HEK293 (cell line): ENCODE data around the gene LIN7C.

Experiments used
- CTCF ChIA-PET: fragments of 350-600 bp; formaldehyde crosslinking; extraction: SDS; loops from one replicate; lab custom pipeline; 2021; ENCODE audit warnings: antibody characterized with exemption; lab: Yijun Ruan, JAX
- POLR2A ChIA-PET: fragments of 300-600 bp; formaldehyde crosslinking; extraction: SDS; loops from one replicate; lab custom pipeline; 2020; ENCODE audit warnings: antibody characterized with exemption, inconsistent platforms; lab: Yijun Ruan, JAX
- H3K27ac ChIP-seq: fragments of 200-500 bp; sonication (Bioruptor generic); 2 replicates; pipeline ENCODE4 v1.5.1; 2014; ENCODE audit warnings: low read depth, low read length, control low read depth, inconsistent platforms; ENCODE audit errors: extremely low read depth
- H3K36me3 ChIP-seq, 2 experiments: fragments of 200-500 bp in 1 of 2; sonication (Bioruptor generic) in 1 of 2; 1 replicate in 1 of 2; 2 replicates in 1 of 2; pipeline ENCODE4 v1.5.1; 2014 to 2017; ENCODE audit warnings: inconsistent platforms in 2 of 2, low read length in 2 of 2; ENCODE audit not compliant: control insufficient read depth in 2 of 2, insufficient read depth in 1 of 2
- H3K4me1 ChIP-seq: fragments of 200-500 bp; sonication (Bioruptor generic); 2 replicates; pipeline ENCODE4 v1.5.1; 2014; ENCODE audit warnings: mild to moderate bottlenecking, low read length, inconsistent platforms; ENCODE audit not compliant: control insufficient read depth, insufficient read depth
- H3K4me3 ChIP-seq: 2 replicates; pipeline ENCODE4 v1.5.1; 2011; ENCODE audit warnings: low read depth, mild to moderate bottlenecking, control low read depth, low read length, moderate library complexity
- H3K9me3 ChIP-seq: fragments of 200-500 bp; sonication (Bioruptor generic); 2 replicates; pipeline ENCODE4 v1.5.1; 2014; ENCODE audit warnings: low read depth, low read length, inconsistent platforms; ENCODE audit not compliant: control insufficient read depth, insufficient read depth
- BCL11A ChIP-seq: fragments of 450-650 bp; formaldehyde crosslinking; IDR thresholded peaks from 2 replicates; pipeline ENCODE4 v1.5.1; 2016; ENCODE audit warnings: low read depth, missing biosample characterization, missing genetic modification characterization
- BCL11B ChIP-seq: fragments of 450-650 bp; formaldehyde crosslinking; IDR thresholded peaks from 2 replicates; pipeline ENCODE4 v1.5.1; 2016; ENCODE audit warnings: low read depth, missing biosample characterization, missing genetic modification characterization
- BCL6B ChIP-seq: fragments of 450-650 bp; formaldehyde crosslinking; IDR thresholded peaks from 2 replicates; pipeline ENCODE4 v1.5.1; 2017; ENCODE audit warnings: missing biosample characterization, missing genetic modification characterization
- ELK4 ChIP-seq: IDR thresholded peaks from 2 replicates; pipeline ENCODE4 v1.6.1; 2011; ENCODE audit warnings: mild to moderate bottlenecking, low read depth, low read length, borderline replicate concordance
- PRDM10 ChIP-seq: fragments of 450-650 bp; formaldehyde crosslinking; IDR thresholded peaks from 2 replicates; pipeline ENCODE4 v1.5.1; 2016; ENCODE audit warnings: missing biosample characterization, missing genetic modification characterization
- PRDM6 ChIP-seq: fragments of 450-650 bp; formaldehyde crosslinking; IDR thresholded peaks from 2 replicates; pipeline ENCODE4 v1.5.1; 2017; ENCODE audit warnings: missing biosample characterization, missing genetic modification characterization
- REST ChIP-seq: fragments of 450-650 bp; formaldehyde crosslinking; IDR thresholded peaks from 2 replicates; pipeline ENCODE4 v1.5.1; 2016; ENCODE audit warnings: missing biosample characterization, missing genetic modification characterization
- ZBTB20 ChIP-seq: fragments of 450-650 bp; formaldehyde crosslinking; IDR thresholded peaks from 2 replicates; pipeline ENCODE4 v1.5.1; 2016; ENCODE audit warnings: missing biosample characterization, missing genetic modification characterization
- ZBTB21 ChIP-seq: fragments of 450-650 bp; formaldehyde crosslinking; IDR thresholded peaks from 2 replicates; pipeline ENCODE4 v1.5.1; 2017; ENCODE audit warnings: missing biosample characterization, missing genetic modification characterization
- ZIC2 ChIP-seq: fragments of 450-650 bp; formaldehyde crosslinking; IDR thresholded peaks from 2 replicates; pipeline ENCODE4 v1.5.1; 2016; ENCODE audit warnings: missing biosample characterization, missing genetic modification characterization
- ZNF266 ChIP-seq: fragments of 450-650 bp; formaldehyde crosslinking; IDR thresholded peaks from 2 replicates; pipeline ENCODE4 v1.5.1; 2016; ENCODE audit warnings: missing biosample characterization, missing genetic modification characterization, low read depth
- ZNF292 ChIP-seq: fragments of 450-650 bp; formaldehyde crosslinking; IDR thresholded peaks from 2 replicates; pipeline ENCODE4 v1.5.1; 2016; ENCODE audit warnings: low read depth, missing biosample characterization, missing genetic modification characterization, borderline replicate concordance
- ZNF398 ChIP-seq: fragments of 450-650 bp; formaldehyde crosslinking; IDR thresholded peaks from 2 replicates; pipeline ENCODE4 v1.5.1; 2017; ENCODE audit warnings: missing biosample characterization, missing genetic modification characterization
- ZNF423 ChIP-seq: fragments of 450-650 bp; formaldehyde crosslinking; IDR thresholded peaks from 2 replicates; pipeline ENCODE4 v1.5.1; 2016; ENCODE audit warnings: missing biosample characterization, missing genetic modification characterization
- ZNF48 ChIP-seq: fragments of 450-650 bp; formaldehyde crosslinking; IDR thresholded peaks from 2 replicates; pipeline ENCODE4 v1.5.1; 2016; ENCODE audit warnings: missing biosample characterization, missing genetic modification characterization
- ZNF658 ChIP-seq: fragments of 450-650 bp; formaldehyde crosslinking; IDR thresholded peaks from 2 replicates; pipeline ENCODE4; 2016; ENCODE audit warnings: missing biosample characterization, missing genetic modification characterization
- ZNF701 ChIP-seq: fragments of 450-650 bp; formaldehyde crosslinking; IDR thresholded peaks from 2 replicates; pipeline ENCODE4 v1.5.1; 2016; ENCODE audit warnings: missing biosample characterization, missing genetic modification characterization
- ZNF837 ChIP-seq: fragments of 450-650 bp; formaldehyde crosslinking; IDR thresholded peaks from 2 replicates; pipeline ENCODE4 v1.5.1; 2016; ENCODE audit warnings: missing biosample characterization, missing genetic modification characterization
- ZSCAN16 ChIP-seq: fragments of 450-650 bp; formaldehyde crosslinking; IDR thresholded peaks from 2 replicates; pipeline ENCODE4 v1.5.1; 2016; ENCODE audit warnings: missing biosample characterization, missing genetic modification characterization

LIN7C gene

GRCh38 chr11:27453701-27454100, 52.9 kb downstream of the LIN7C start (continued):
- no peak for TF ChIP-seq ZNF292 (tag by site-specific recombination)
- no peak for TF ChIP-seq BCL11A
- no peak for TF ChIP-seq ZIC2 (tag by site-specific recombination)
- TF ChIP-seq ZSCAN16 (tag by site-specific recombination) = no peak
- TF ChIP-seq REST = no peak

- Histone ChIP-seq H3K9me3 (no peaks in the 10 kb centered on the region), H3K4me1 (peaks cover 5% of the 10 kb centered on the region)
- no peak for TF ChIP-seq ZNF48 (tag by site-specific recombination)
- no peak for TF ChIP-seq ELK4
- no peak for TF ChIP-seq ZNF837 (tag by site-specific recombination)
- no peak for TF ChIP-seq ZNF658 (tag by site-specific recombination)
- TF ChIP-seq ZNF423 = no peak
- no peak for TF ChIP-seq ZBTB20 (tag by site-specific recombination)
- no peak for TF ChIP-seq ZNF701 (tag by site-specific recombination)
- no peak for TF ChIP-seq ZBTB21 (tag by site-specific recombination)
- no peak for TF ChIP-seq ZNF266
- no peak for TF ChIP-seq BCL11B (tag by site-specific recombination)
- no peak for TF ChIP-seq ZNF398 (tag by site-specific recombination)
- TF ChIP-seq, all 188 proteins: peak for 0
- POLR2A ChIA-PET = no interaction called here
- no peaks in the 10 kb centered on the region for H3K36me3 ChIP-seq
- no peak overlapping the region for H3K27ac ChIP-seq
- CTCF ChIA-PET = no interaction called here
- no peak overlapping the region for H3K4me3 ChIP-seq
Measured at GRCh38 chr11:27452147-27452546, 54.4 kb downstream of the LIN7C start.

GRCh38 chr11:27451244-27451965, 55.2 kb downstream of the LIN7C start:
- Histone ChIP-seq H3K36me3 (no peaks in the 10 kb centered on the region), H3K27ac (no peak overlapping the region), H3K4me1 (peaks cover 1% of the 10 kb centered on the region; the same call in 1 of the 2 replicates), H3K9me3 (no peaks in the 10 kb centered on the region), H3K4me3 (no peak overlapping the region)
- ChIA-PET POLR2A (no interaction called here), CTCF (no interaction called here)
- no peak for TF ChIP-seq BCL6B
- TF ChIP-seq PRDM10 = peak; percentile 48
- TF ChIP-seq PRDM6 = peak; percentile 69; the same call in 1 of the 2 replicates
